ENCODE data around the gene M1AP.

The M1AP gene

GRCh38 chr2:74675090-74675489 is 27.0 kb upstream of the M1AP start:
- Histone ChIP-seq H3K4me3 (no peak overlapping the region), H3K27ac (no peak overlapping the region)
- no peak for TF ChIP-seq CTCF (IDR thresholded peaks at IDR 0.05)
- DNase-seq (ENCODE audit: low spot score) = no peak

GRCh38 chr2:74673826-74674528 is 25.8 kb upstream of the M1AP start:
- no peak overlapping the region for H3K27ac ChIP-seq
- no peak for TF ChIP-seq CTCF (IDR thresholded peaks at IDR 0.05)
- H3K4me3 ChIP-seq = no peak overlapping the region
- no peak for DNase-seq (ENCODE audit: low spot score)

GRCh38 chr2:74671479-74671878 is 23.3 kb upstream of the M1AP start:
- no peak overlapping the region for H3K27ac ChIP-seq
- no peak for DNase-seq (ENCODE audit: low spot score)
- no peak overlapping the region for H3K4me3 ChIP-seq
- TF ChIP-seq CTCF (IDR thresholded peaks at IDR 0.05) = no peak

- no peak for TF ChIP-seq CTCF (IDR thresholded peaks at IDR 0.05)
- DNase-seq (ENCODE audit: low spot score) = no peak
- Histone ChIP-seq H3K27ac (no peak overlapping the region), H3K4me3 (no peak overlapping the region)
Observed at GRCh38 chr2:74670263-74670662, 22.1 kb upstream of the M1AP start.

DNA sequence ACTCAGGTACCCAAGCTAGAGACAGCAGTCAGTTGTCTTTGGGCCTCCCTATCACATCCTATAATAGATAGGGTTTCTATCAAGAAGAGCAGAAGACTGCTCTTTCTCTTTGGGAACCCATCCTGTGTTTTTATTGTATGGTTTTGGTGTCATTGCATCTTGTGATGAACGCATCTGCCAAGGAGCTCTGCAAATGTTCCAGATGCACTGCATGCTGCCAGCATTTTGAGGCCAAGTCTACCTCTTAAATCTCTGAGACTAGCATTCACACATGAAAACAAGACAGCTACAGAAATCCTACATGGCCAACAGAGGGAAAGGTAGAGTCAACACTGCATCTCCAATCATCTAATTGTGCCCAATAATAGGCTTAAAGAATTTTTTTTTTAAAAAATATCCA is 20.0 kb upstream of the M1AP start:
- no peak overlapping the region for H3K4me3 ChIP-seq
- TF ChIP-seq CTCF (IDR thresholded peaks at IDR 0.05) = no peak
- no peak for DNase-seq (ENCODE audit: low spot score)
- H3K27ac ChIP-seq = no peak overlapping the region

GRCh38 chr2:74659462-74659861 is 11.3 kb upstream of the M1AP start:
- no peak overlapping the region for H3K4me3 ChIP-seq
- H3K27ac ChIP-seq = no peak overlapping the region
- no peak for DNase-seq (ENCODE audit: low spot score)
- no peak for TF ChIP-seq CTCF (IDR thresholded peaks at IDR 0.05)

- Histone ChIP-seq H3K4me3 (no peak overlapping the region), H3K27ac (no peak overlapping the region)
- TF ChIP-seq CTCF (IDR thresholded peaks at IDR 0.05) = no peak
- no peak for DNase-seq (ENCODE audit: low spot score)
Observed at GRCh38 chr2:74658516-74658915, 10.4 kb upstream of the M1AP start.

Data from coronary artery (tissue), 2 donors.